GM23338 (cell line): ENCODE measurements around the gene KATNAL2. TPM values are rescaled to one million over a fixed set of nuclear protein-coding genes. Genes with fewer than 3 reads are reported as not detected.
A peak's percentile ranks its signal among the peaks of the same experiment; 100 is the strongest.

ENCODE experiments used
- ATAC-seq: fragments of 200-7000 bp; cut with Tn5 transposase; 3 replicates; pipeline ENCODE4 v1.9.1; 2020
- DNase-seq: peaks from one replicate; pipeline ENCODE4 v3.0.0-alpha.2; 2015; ENCODE audit warnings: low spot score
- H2AFZ ChIP-seq: fragments of 200-600 bp; sonication (generic); 2 replicates; pipeline ENCODE4 v1.8.0; 2016; ENCODE audit warnings: antibody characterized with exemption, mild to moderate bottlenecking, moderate library complexity
- H3F3A ChIP-seq: fragments of 200-600 bp; sonication (generic); replicated peaks from 2 replicates; pipeline ENCODE4 v1.8.0; 2017; ENCODE audit warnings: antibody characterized with exemption, mixed run types, low read depth
- H3K27ac ChIP-seq: fragments of 200-600 bp; sonication (generic); 2 replicates; pipeline ENCODE4 v1.6.1; 2016; ENCODE audit warnings: low read depth
- H3K27me3 ChIP-seq: fragments of 200-600 bp; sonication (generic); 2 replicates; pipeline ENCODE4 v1.8.0; 2016; ENCODE audit warnings: mild to moderate bottlenecking, mixed run types, moderate library complexity; ENCODE audit not compliant: insufficient read depth
- H3K36me3 ChIP-seq: fragments of 200-600 bp; sonication (generic); 2 replicates; pipeline ENCODE4 v1.8.0; 2016; ENCODE audit warnings: mild to moderate bottlenecking; ENCODE audit not compliant: insufficient read depth
- H3K4me1 ChIP-seq: fragments of 200-600 bp; sonication (generic); 2 replicates; pipeline ENCODE4 v1.8.0; 2016; ENCODE audit warnings: mild to moderate bottlenecking, moderate library complexity; ENCODE audit not compliant: insufficient read depth
- H3K4me2 ChIP-seq: fragments of 200-600 bp; sonication (generic); 2 replicates; pipeline ENCODE4 v1.7.1; 2017; ENCODE audit warnings: mixed run types
- H3K4me3 ChIP-seq: fragments of 200-600 bp; sonication (generic); 2 replicates; pipeline ENCODE4 v1.6.1; 2016; ENCODE audit warnings: mixed run types
- H3K79me2 ChIP-seq: fragments of 200-600 bp; sonication (generic); replicated peaks from 2 replicates; pipeline ENCODE4 v1.8.0; 2017; ENCODE audit warnings: mild to moderate bottlenecking; ENCODE audit not compliant: insufficient read depth
- H3K9me2 ChIP-seq: fragments of 200-600 bp; sonication (generic); 2 replicates; pipeline ENCODE4 v1.8.0; 2017; ENCODE audit not compliant: insufficient read depth
- H4K20me1 ChIP-seq: fragments of 200-600 bp; sonication (generic); replicated peaks from 2 replicates; pipeline ENCODE4 v1.8.0; 2017; ENCODE audit warnings: mild to moderate bottlenecking; ENCODE audit not compliant: insufficient read depth
- H3K27ac Mint-ChIP-seq: 2 replicates; pipeline ENCODE4 v1.8.0; 2020; ENCODE audit warnings: inconsistent platforms, mild to moderate bottlenecking, moderate library complexity, mixed read lengths
- H3K27me3 Mint-ChIP-seq: 3 replicates; pipeline ENCODE4 v1.8.0; 2022; ENCODE audit warnings: low read depth, mild to moderate bottlenecking, moderate library complexity, mixed read lengths, inconsistent platforms; ENCODE audit not compliant: insufficient read depth, poor library complexity
- H3K36me3 Mint-ChIP-seq: 3 replicates; pipeline ENCODE4 v1.8.0; 2021; ENCODE audit warnings: low read depth, mild to moderate bottlenecking, inconsistent platforms, moderate library complexity, mixed read lengths
- H3K4me1 Mint-ChIP-seq: 3 replicates; pipeline ENCODE4 v1.8.0; 2020; ENCODE audit warnings: mild to moderate bottlenecking, inconsistent platforms, mixed read lengths
- H3K4me3 Mint-ChIP-seq: 3 replicates; pipeline ENCODE4 v1.8.0; 2021; ENCODE audit warnings: moderate library complexity, mild to moderate bottlenecking, inconsistent platforms, mixed read lengths
- H3K9me3 Mint-ChIP-seq: 3 replicates; pipeline ENCODE4 v1.8.0; 2020; ENCODE audit warnings: moderate library complexity, mild to moderate bottlenecking, inconsistent platforms, mixed read lengths
- CREB1 ChIP-seq: fragments of 250-450 bp; sonication (Bioruptor Pico); IDR thresholded peaks from 2 replicates; pipeline ENCODE4 v1.5.0; 2020; ENCODE audit warnings: low read depth, mild to moderate bottlenecking, moderate library complexity
- CTCF ChIP-seq, 2 experiments: fragments of 200-600 bp in 1 of 2; sonication (generic) in 1 of 2; conservative IDR thresholded peaks; 2 replicates each; pipeline versions ENCODE4 v1.5.1 to v1.6.1; 2016 to 2017; ENCODE audit warnings: antibody characterized with exemption in 2 of 2, low read depth in 2 of 2, mild to moderate bottlenecking in 2 of 2, moderate library complexity in 1 of 2
- ETS1 ChIP-seq: IDR thresholded peaks from 2 replicates; pipeline ENCODE4 v1.6.1; 2016; ENCODE audit warnings: antibody characterized with exemption
- EZH2 ChIP-seq: fragments of 200-600 bp; sonication (generic); IDR thresholded peaks from one replicate; pipeline ENCODE4 v1.8.0; 2017; ENCODE audit warnings: antibody characterized with exemption, mild to moderate bottlenecking, low read depth; ENCODE audit not compliant: unreplicated experiment
- EZH2phosphoT487 ChIP-seq: fragments of 200-600 bp; sonication (generic); IDR thresholded peaks from one replicate; pipeline ENCODE4 v1.8.1; 2018; ENCODE audit warnings: antibody characterized with exemption; ENCODE audit not compliant: unreplicated experiment
- JUNB ChIP-seq: IDR thresholded peaks from one replicate; pipeline ENCODE4 v1.6.1; 2016; ENCODE audit warnings: antibody characterized with exemption; ENCODE audit not compliant: unreplicated experiment
- NANOG ChIP-seq: IDR thresholded peaks from 2 replicates; pipeline ENCODE4 v1.6.1; 2016; ENCODE audit warnings: antibody characterized with exemption, borderline replicate concordance
- POLR2AphosphoS5 ChIP-seq: IDR thresholded peaks from 2 replicates; pipeline ENCODE4 v1.6.1; 2016; ENCODE audit warnings: antibody characterized with exemption, low read depth
- REST ChIP-seq: IDR thresholded peaks from one replicate; pipeline ENCODE4 v1.6.1; 2018; ENCODE audit warnings: antibody characterized with exemption; ENCODE audit not compliant: unreplicated experiment
- STAT1 ChIP-seq: IDR thresholded peaks from one replicate; pipeline ENCODE4 v1.6.1; 2016; ENCODE audit warnings: antibody characterized with exemption; ENCODE audit not compliant: unreplicated experiment
- ZNF114 ChIP-seq: fragments of 250-450 bp; sonication (Bioruptor Pico); IDR thresholded peaks from 2 replicates; pipeline ENCODE4 v1.5.0; 2020; ENCODE audit warnings: mild to moderate bottlenecking, moderate library complexity
- ZNF331 ChIP-seq: fragments of 250-450 bp; sonication (Bioruptor Pico); IDR thresholded peaks from 2 replicates; pipeline ENCODE4 v1.5.0; 2020; ENCODE audit warnings: low read depth, mild to moderate bottlenecking, moderate library complexity
- ZNF462 ChIP-seq: fragments of 250-450 bp; sonication (Bioruptor Pico); IDR thresholded peaks from 2 replicates; pipeline ENCODE4 v1.5.0; 2020; ENCODE audit warnings: mild to moderate bottlenecking, moderate library complexity
- polyA plus RNA-seq: library from polyadenylated mRNA; unstranded; fragments of >200 nt; fragmentation: Nextera tagmentation; extraction: Ambion mirVana; gene quantifications from 2 replicates; pipeline ENCODE4 v1.2.1, GENCODE V29; 2016
- total RNA-seq: library from RNA; depleted of rRNA; stranded (reverse); fragments of >200 nt; shearing (Covaris generic); gene quantifications from 2 replicates; pipeline ENCODE4 v1.2.3, GENCODE V29; 2014

KATNAL2 gene
- total and polyA plus RNA-seq, 2 experiments from 2014 or later = 11.8 TPM

GRCh38 chr18:47075098-47075883 lies 157.9 kb downstream of the KATNAL2 start:
- Histone ChIP-seq H3K36me3 (no peaks in the 10 kb centered on the region), H4K20me1 (no peaks in the 10 kb centered on the region), H3K27me3 (no peaks in the 10 kb centered on the region), H3K9me2 (no peaks in the 10 kb centered on the region), H3K4me1 (peaks cover 12% of the 10 kb centered on the region), H3K4me2 (peak overlapping the region; percentile 14; the same call in 1 of the 2 replicates), H3K4me3 (no peak overlapping the region), H3K79me2 (no peaks in the 10 kb centered on the region), H3F3A (no peaks in the 10 kb centered on the region), H2AFZ (peak overlapping the region; percentile 56; the same call in 1 of the 2 replicates), H3K27ac (no peak overlapping the region)
- TF ChIP-seq EZH2phosphoT487 (no peak), CTCF (conservative IDR thresholded peaks at IDR 0.05; ENCODE audit: low read depth in 2 of 2) (no peak), REST (no peak), JUNB (no peak), ETS1 (no peak), CREB1 (no peak), EZH2 (no peak), POLR2AphosphoS5 (no peak), STAT1 (no peak), NANOG (no peak), ZNF462 (CRISPR knock-in tag) (no peak), ZNF114 (no peak), ZNF331 (CRISPR knock-in tag) (no peak)
- Mint-ChIP-seq H3K27ac (peak overlapping the region; percentile 84), H3K36me3 (no peaks in the 10 kb centered on the region), H3K27me3 (no peaks in the 10 kb centered on the region), H3K9me3 (no peaks in the 10 kb centered on the region), H3K4me3 (no peak overlapping the region), H3K4me1 (peaks cover 16% of the 10 kb centered on the region)
- ATAC-seq (peak; percentile 79), DNase-seq (peak; percentile 54)
